Measurements from ENCODE around the gene MMADHC. TPM values are rescaled to one million over a fixed set of nuclear protein-coding genes. Genes with fewer than 3 reads are reported as not detected.
A peak's percentile ranks its signal among the peaks of the same experiment; 100 is the strongest.

The MMADHC gene
- polyA plus RNA-seq, 2 of the 4 experiments (the other 2 are of a cell fraction), result 103 to 180 TPM

GRCh38 chr2:149611100-149611820, 23.7 kb upstream of the MMADHC start:
- Histone ChIP-seq H3K27ac (peak overlapping the region; percentile 10 to 40; a peak in 2 of 6 replicates), H3K4me1 (peaks cover 21% of the 10 kb centered on the region), H3K4me2 (peak overlapping the region; percentile 39; the same call in 2 of the 3 replicates), H3K4me3 (no peak overlapping the region), H3K9me3 (no peaks in the 10 kb centered on the region; the same call in 2 of the 3 replicates)
- FAIRE-seq (no peak), DNase-seq (ENCODE audit: low read depth in 1 of 2, low spot score in 1 of 2) (peak in 1 of 2 experiments; percentile 29), ATAC-seq (peak; percentile 54 to 82; a peak in 3 of 6 replicates)
- TF ChIP-seq SMC3 (IDR thresholded peaks at IDR 0.05) (peak; percentile 25; the same call in 2 of the 3 replicates), TP53 (CRISPR knock-in tag; IDR thresholded peaks at IDR 0.05) (no peak), RAD21 (conservative IDR thresholded peaks at IDR 0.05 in 1 of 2, IDR thresholded peaks at IDR 0.05 in 1 of 2) (peak; percentile 31 to 46; a peak in 3 of 5 replicates)
- 83% methylated on average over 7 of the region's 7 CpGs for WGBS (ENCODE audit: missing lambda C conversion rate)
- ChIA-PET CTCF (no interaction called here), POLR2A (no interaction called here)

- Histone ChIP-seq H3K4me1 (peaks cover 4% of the 10 kb centered on the region), H3K9me3 (peaks cover 6% of the 10 kb centered on the region; the same call in 2 of the 3 replicates), H3K4me3 (no peak overlapping the region), H3K27ac (no peak overlapping the region), H3K4me2 (no peak overlapping the region)
- TF ChIP-seq EHF (CRISPR knock-in tag; IDR thresholded peaks at IDR 0.05), result no peak
- TF ChIP-seq FOSL2 (IDR thresholded peaks at IDR 0.05), result no peak
- TF ChIP-seq FOSL2 (CRISPR knock-in tag; IDR thresholded peaks at IDR 0.05), result 0 out of 2 replicates have a peak, but pooled peaks have one; percentile 6
- ATAC-seq (no peak), FAIRE-seq (no peak), DNase-seq (ENCODE audit: low read depth in 1 of 2, low spot score in 1 of 2) (no peak)
- ChIA-PET CTCF (no interaction called here), POLR2A (no interaction called here)
Observed at GRCh38 chr2:149606251-149606811, 18.8 kb upstream of the MMADHC start.

- 71% methylated on average over 4 of the region's 4 CpGs for WGBS (ENCODE audit: missing lambda C conversion rate)
- ChIA-PET POLR2A (no interaction called here), CTCF (no interaction called here)
- DNase-seq (ENCODE audit: low read depth in 1 of 2, low spot score in 1 of 2) (no peak), ATAC-seq (no peak), FAIRE-seq (no peak)
- Histone ChIP-seq H3K9me3 (peaks cover 18% of the 10 kb centered on the region), H3K4me1 (peaks cover 5% of the 10 kb centered on the region), H3K4me2 (no peak overlapping the region), H3K27ac (no peak overlapping the region), H3K4me3 (no peak overlapping the region)
- TF ChIP-seq CHD2 (IDR thresholded peaks at IDR 0.05; ENCODE audit: low read length, partially characterized antibody) (no peak), HOXB5 (CRISPR knock-in tag; IDR thresholded peaks at IDR 0.05) (no peak), TP53 (CRISPR knock-in tag; IDR thresholded peaks at IDR 0.05) (no peak), FOSL2 (IDR thresholded peaks at IDR 0.05) (no peak), FOSL2 (CRISPR knock-in tag; IDR thresholded peaks at IDR 0.05) (no peak), HOXB13 (CRISPR knock-in tag; IDR thresholded peaks at IDR 0.05; ENCODE audit: low read depth) (no peak), ZFP36 (IDR thresholded peaks at IDR 0.05; ENCODE audit: borderline replicate concordance, partially characterized antibody) (no peak)
Observed at GRCh38 chr2:149603248-149603647, 15.7 kb upstream of the MMADHC start.

GRCh38 chr2:149601141-149601796, 13.7 kb upstream of the MMADHC start:
- no peak for DNase-seq (ENCODE audit: low read depth in 1 of 2, low spot score in 1 of 2)
- Histone ChIP-seq H3K4me1 (peaks cover 23% of the 10 kb centered on the region), H3K9me3 (peaks cover 18% of the 10 kb centered on the region), H3K4me3 (no peak overlapping the region), H3K4me2 (no peak overlapping the region), H3K27ac (no peak overlapping the region)
- ChIA-PET CTCF (interaction anchor here (0.6 to 11.8 kb wide), 5 partner anchors 10 to 1809 kb away, joined by 3 to 96 read pairs (median 3); no protein-coding TSS in a partner anchor), POLR2A (no interaction called here)
- 46% methylated on average over 3 of the region's 3 CpGs for WGBS (ENCODE audit: missing lambda C conversion rate)
- no peak for TF ChIP-seq KDM5A (IDR thresholded peaks at IDR 0.05)
- no peak for TF ChIP-seq EHF (CRISPR knock-in tag; IDR thresholded peaks at IDR 0.05)
- TF ChIP-seq MAX (IDR thresholded peaks at IDR 0.05), result no peak
- no peak for TF ChIP-seq FOSL2 (IDR thresholded peaks at IDR 0.05)
- no peak for TF ChIP-seq FOSL2 (CRISPR knock-in tag; IDR thresholded peaks at IDR 0.05)
- TF ChIP-seq RNF2 (IDR thresholded peaks at IDR 0.05; ENCODE audit: borderline replicate concordance, low read depth), result no peak
- TF ChIP-seq POLR2A (IDR thresholded peaks at IDR 0.05; ENCODE audit: low read length), result no peak
- TF ChIP-seq SMC3 (IDR thresholded peaks at IDR 0.05), result no peak
- TF ChIP-seq CHD2 (IDR thresholded peaks at IDR 0.05; ENCODE audit: low read length, partially characterized antibody), result no peak
- no peak for TF ChIP-seq ELK1 (IDR thresholded peaks at IDR 0.05; ENCODE audit: low read depth, low read length)
- no peak for TF ChIP-seq MAFK (IDR thresholded peaks at IDR 0.05; ENCODE audit: partially characterized antibody)
- TF ChIP-seq CEBPB (IDR thresholded peaks at IDR 0.05), result no peak
- no peak for TF ChIP-seq PBX3 (IDR thresholded peaks at IDR 0.05)
- no peak for TF ChIP-seq RFX5 (IDR thresholded peaks at IDR 0.05)
- no peak for TF ChIP-seq ATOH8 (CRISPR knock-in tag; IDR thresholded peaks at IDR 0.05; ENCODE audit: low read depth)
- no peak for FAIRE-seq
- ATAC-seq, result no peak
